ENCODE results near the gene PEAK1. TPM values are rescaled to one million over a fixed set of nuclear protein-coding genes. Genes with fewer than 3 reads are reported as not detected.

The PEAK1 gene
- total RNA-seq, 1 experiment from 2014 or later, result 58.7 TPM

DNA sequence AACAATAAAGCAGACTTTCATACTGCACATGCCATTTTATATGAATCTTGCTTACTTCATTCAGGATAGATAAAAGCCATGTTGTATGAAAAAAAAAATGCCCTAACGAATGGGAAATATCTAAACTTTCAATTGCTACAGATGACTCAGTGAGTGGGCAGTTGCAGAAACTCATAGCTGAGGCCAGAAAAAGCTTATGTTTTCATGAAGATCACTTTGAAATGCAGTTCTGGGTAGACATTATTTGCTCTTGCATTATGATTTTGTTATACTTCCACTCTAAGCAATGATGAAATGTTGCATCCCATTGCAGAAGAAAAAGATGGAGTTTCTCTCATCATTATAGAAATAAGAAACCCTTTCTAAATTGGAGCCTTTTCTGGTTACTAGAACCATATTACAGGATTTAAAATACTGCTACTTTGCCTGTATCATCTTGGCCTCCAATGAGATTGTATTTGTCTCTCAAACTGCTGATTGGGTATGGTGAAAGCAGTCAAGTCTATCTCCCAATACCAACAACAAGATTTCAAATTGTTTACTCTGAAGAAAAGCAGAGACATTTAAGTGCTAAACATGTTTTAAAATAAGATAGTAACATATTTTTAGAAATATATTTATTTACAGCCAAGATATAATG is 17.0 kb downstream of the PEAK1 start:
- POLR2A ChIA-PET, result interaction anchor here (1.0 kb wide), 1 partner anchor 16 kb away, joined by 3 read pairs; no protein-coding TSS in a partner anchor
- no peak overlapping the region for H3K4me3 ChIP-seq (ENCODE audit: low read depth in 2 of 2, low read length in 2 of 2)
- TF ChIP-seq POLR2AphosphoS5 (IDR thresholded peaks at IDR 0.05; ENCODE audit: low read depth, low read length) (no peak), SIN3A (IDR thresholded peaks at IDR 0.05; ENCODE audit: borderline replicate concordance, insufficient read depth, low read depth, low read length) (no peak), TCF7L2 (IDR thresholded peaks at IDR 0.05; ENCODE audit: low read depth, low read length) (no peak)
- TF ChIP-seq, protein P1, sequence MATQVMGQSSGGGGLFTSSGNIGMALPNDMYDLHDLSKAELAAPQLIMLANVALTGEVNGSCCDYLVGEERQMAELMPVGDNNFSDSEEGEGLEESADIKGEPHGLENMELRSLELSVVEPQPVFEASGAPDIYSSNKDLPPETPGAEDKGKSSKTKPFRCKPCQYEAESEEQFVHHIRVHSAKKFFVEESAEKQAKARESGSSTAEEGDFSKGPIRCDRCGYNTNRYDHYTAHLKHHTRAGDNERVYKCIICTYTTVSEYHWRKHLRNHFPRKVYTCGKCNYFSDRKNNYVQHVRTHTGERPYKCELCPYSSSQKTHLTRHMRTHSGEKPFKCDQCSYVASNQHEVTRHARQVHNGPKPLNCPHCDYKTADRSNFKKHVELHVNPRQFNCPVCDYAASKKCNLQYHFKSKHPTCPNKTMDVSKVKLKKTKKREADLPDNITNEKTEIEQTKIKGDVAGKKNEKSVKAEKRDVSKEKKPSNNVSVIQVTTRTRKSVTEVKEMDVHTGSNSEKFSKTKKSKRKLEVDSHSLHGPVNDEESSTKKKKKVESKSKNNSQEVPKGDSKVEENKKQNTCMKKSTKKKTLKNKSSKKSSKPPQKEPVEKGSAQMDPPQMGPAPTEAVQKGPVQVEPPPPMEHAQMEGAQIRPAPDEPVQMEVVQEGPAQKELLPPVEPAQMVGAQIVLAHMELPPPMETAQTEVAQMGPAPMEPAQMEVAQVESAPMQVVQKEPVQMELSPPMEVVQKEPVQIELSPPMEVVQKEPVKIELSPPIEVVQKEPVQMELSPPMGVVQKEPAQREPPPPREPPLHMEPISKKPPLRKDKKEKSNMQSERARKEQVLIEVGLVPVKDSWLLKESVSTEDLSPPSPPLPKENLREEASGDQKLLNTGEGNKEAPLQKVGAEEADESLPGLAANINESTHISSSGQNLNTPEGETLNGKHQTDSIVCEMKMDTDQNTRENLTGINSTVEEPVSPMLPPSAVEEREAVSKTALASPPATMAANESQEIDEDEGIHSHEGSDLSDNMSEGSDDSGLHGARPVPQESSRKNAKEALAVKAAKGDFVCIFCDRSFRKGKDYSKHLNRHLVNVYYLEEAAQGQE (IDR thresholded peaks at IDR 0.05; ENCODE audit: insufficient read depth in 1 of 2, low read depth in 2 of 2, low read length in 1 of 2), result no peak
- TF ChIP-seq, protein P2, sequence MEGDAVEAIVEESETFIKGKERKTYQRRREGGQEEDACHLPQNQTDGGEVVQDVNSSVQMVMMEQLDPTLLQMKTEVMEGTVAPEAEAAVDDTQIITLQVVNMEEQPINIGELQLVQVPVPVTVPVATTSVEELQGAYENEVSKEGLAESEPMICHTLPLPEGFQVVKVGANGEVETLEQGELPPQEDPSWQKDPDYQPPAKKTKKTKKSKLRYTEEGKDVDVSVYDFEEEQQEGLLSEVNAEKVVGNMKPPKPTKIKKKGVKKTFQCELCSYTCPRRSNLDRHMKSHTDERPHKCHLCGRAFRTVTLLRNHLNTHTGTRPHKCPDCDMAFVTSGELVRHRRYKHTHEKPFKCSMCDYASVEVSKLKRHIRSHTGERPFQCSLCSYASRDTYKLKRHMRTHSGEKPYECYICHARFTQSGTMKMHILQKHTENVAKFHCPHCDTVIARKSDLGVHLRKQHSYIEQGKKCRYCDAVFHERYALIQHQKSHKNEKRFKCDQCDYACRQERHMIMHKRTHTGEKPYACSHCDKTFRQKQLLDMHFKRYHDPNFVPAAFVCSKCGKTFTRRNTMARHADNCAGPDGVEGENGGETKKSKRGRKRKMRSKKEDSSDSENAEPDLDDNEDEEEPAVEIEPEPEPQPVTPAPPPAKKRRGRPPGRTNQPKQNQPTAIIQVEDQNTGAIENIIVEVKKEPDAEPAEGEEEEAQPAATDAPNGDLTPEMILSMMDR (IDR thresholded peaks at IDR 0.05), result no peak
- H3K4me1 ChIP-seq (ENCODE audit: control insufficient read depth, insufficient read depth, low read length), result no peaks in the 10 kb centered on the region; the same call in 1 of the 2 replicates
- intact Hi-C loops (cut with micrococcal nuclease; ENCODE audit: unreplicated experiment), result no loop called here
- no TSS peak for BruUV-seq (replicated peaks)
- no peaks in the 10 kb centered on the region for H3K36me3 ChIP-seq (ENCODE audit: control insufficient read depth, insufficient read depth, low read length)
- ATAC-seq, result no peak
- CTCF ChIA-PET, result no interaction called here
- in situ Hi-C loops (cut with HindIII; ENCODE audit: low pct_unique_long_range_greater_than_20kb, low sequenced_read_pairs), result no loop called here
- no peak overlapping the region; the same call in 1 of the 2 replicates for H3K27ac ChIP-seq (ENCODE audit: low read length)
- DNase-seq (ENCODE audit: low read depth, low spot score), result no peak
- H3K9me3 ChIP-seq (ENCODE audit: control insufficient read depth, insufficient read depth, low read depth, low read length), result peaks cover 17% of the 10 kb centered on the region; the same call in 1 of the 2 replicates
- H3K27me3 ChIP-seq (ENCODE audit: control insufficient read depth, insufficient read depth, low read length), result no peaks in the 10 kb centered on the region

DNA sequence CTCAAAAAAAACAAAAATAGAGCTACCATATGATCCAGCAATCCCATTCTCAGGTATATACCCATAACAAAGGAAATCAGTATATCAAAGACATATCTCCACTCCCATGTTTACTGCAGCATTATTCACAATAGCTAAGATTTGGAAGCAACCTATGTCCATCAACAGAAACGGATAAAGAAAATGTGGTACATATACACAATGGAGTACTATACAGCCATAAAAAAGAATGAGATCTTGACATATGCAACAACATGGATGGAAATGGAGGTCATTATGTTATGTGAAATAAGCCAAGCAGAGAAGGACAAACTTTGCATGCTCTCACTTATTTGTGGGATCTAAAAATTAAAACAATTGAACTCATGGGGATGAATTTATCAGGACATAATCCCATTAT is 19.6 kb downstream of the PEAK1 start:
- TF ChIP-seq SIN3A (IDR thresholded peaks at IDR 0.05; ENCODE audit: borderline replicate concordance, insufficient read depth, low read depth, low read length) (no peak), TCF7L2 (IDR thresholded peaks at IDR 0.05; ENCODE audit: low read depth, low read length) (no peak), POLR2AphosphoS5 (IDR thresholded peaks at IDR 0.05; ENCODE audit: low read depth, low read length) (no peak)
- TF ChIP-seq, protein P1 (IDR thresholded peaks at IDR 0.05; ENCODE audit: insufficient read depth in 1 of 2, low read depth in 2 of 2, low read length in 1 of 2), result no peak
- TF ChIP-seq, protein P2 (IDR thresholded peaks at IDR 0.05), result no peak
- in situ Hi-C loops (cut with HindIII; ENCODE audit: low pct_unique_long_range_greater_than_20kb, low sequenced_read_pairs), result no loop called here
- no TSS peak for BruUV-seq (replicated peaks)
- no peaks in the 10 kb centered on the region for H3K27me3 ChIP-seq (ENCODE audit: control insufficient read depth, insufficient read depth, low read length)
- no peak for ATAC-seq
- CTCF ChIA-PET, result no interaction called here
- peaks cover 23% of the 10 kb centered on the region; the same call in 1 of the 2 replicates for H3K9me3 ChIP-seq (ENCODE audit: control insufficient read depth, insufficient read depth, low read depth, low read length)
- no peak overlapping the region for H3K27ac ChIP-seq (ENCODE audit: low read length)
- DNase-seq (ENCODE audit: low read depth, low spot score), result no peak
- POLR2A ChIA-PET, result no interaction called here
- no peaks in the 10 kb centered on the region for H3K36me3 ChIP-seq (ENCODE audit: control insufficient read depth, insufficient read depth, low read length)
- intact Hi-C loops (cut with micrococcal nuclease; ENCODE audit: unreplicated experiment), result no loop called here
- no peaks in the 10 kb centered on the region; the same call in 1 of the 2 replicates for H3K4me1 ChIP-seq (ENCODE audit: control insufficient read depth, insufficient read depth, low read length)
- no peak overlapping the region for H3K4me3 ChIP-seq (ENCODE audit: low read depth in 2 of 2, low read length in 2 of 2)
